ENCODE data around the gene TMEM35B. TPM values are rescaled to one million over a fixed set of nuclear protein-coding genes. Genes with fewer than 3 reads are reported as not detected.
A peak's percentile ranks its signal among the peaks of the same experiment; 100 is the strongest.

The TMEM35B gene
- 20.1 and 22.1 TPM in 2 replicates for total RNA-seq

DNA sequence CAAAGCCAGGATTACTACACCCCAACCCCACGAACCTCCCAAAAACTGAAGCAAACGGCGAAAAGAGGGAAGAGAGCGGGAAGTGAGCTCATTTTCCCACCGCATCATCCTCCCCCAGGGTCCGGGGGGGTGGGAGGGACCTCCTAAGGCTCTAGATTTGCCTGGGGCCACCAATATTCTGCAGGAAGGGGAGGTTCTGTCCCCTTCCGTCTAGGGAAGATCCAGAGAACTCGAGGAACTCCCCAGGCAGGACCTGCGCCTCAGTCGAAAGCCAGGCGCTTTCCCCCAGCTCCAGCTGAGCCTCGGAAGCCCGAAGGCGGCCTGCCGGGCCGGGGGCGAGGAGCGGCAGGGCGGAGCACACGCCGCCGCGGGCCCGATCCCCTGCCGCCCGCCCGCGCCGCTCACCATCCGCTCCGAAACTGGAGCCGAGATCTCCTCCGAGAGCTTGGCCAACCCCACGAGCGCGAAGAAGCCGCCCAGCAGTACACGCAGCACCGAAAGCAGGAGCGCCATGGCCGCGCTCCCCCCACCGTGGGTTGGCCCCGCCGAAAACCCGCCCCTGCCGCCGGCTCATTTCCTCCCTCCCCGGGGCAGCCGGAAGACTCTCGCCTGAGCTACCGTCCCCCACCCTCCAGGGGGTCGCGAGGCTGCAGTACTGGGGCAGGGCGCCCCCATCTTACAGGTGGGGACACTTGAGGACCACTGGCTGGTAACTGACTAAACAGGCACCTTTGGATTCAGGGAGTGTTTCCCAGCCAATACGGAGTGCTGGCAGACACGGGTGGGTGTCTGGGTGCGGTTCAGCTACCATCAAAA, at the start of gene TMEM35B:
TMEM35B (minus strand) TSS at position 555 of the 816 bp plus-strand sequence; CDS start at position 513, 42 bp downstream.
- Mint-ChIP-seq H3K9me3 (no peaks in the 10 kb centered on the region), H3K4me1 (peaks cover 32% of the 10 kb centered on the region), H3K36me3 (ENCODE audit: low read depth) (peaks cover 21% of the 10 kb centered on the region), H3K27ac (peak within 1 kb of the TSS; percentile 92), H3K4me3 (peak within 1 kb of the TSS; percentile 95), H3K27me3 (no peaks in the 10 kb centered on the region)
- intact Hi-C loops (cut with micrococcal nuclease): loop anchor here (5.0 to 10.0 kb wide), 4 partner anchors 47 to 207 kb away; partner anchors contain the start of genes SFPQ, SMIM12, ZMYM1 and ZMYM6
- DNase-seq: peak; percentile 95

DNA sequence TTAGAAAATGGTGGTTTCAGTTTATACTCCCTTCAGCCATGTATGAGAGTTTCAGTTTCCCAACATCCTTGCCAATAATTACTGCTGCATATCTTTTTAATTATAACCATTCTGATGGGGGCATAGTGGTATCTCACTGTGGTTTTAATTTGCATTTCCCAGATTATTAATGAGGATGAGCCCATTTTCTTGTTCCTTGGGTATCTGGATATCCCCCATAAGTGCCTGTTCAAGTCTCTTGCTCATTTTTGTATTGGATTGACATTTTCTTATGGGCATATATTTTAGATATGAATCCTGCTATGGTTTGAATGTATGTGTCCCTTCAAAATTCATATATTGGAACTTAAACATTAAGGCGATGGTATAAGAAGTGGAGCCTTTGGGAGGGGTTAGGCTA, 48.2 kb upstream of the TMEM35B start:
- no peak for DNase-seq
- Mint-ChIP-seq H3K4me1 (peaks cover 15% of the 10 kb centered on the region), H3K9me3 (peaks cover 3% of the 10 kb centered on the region), H3K36me3 (ENCODE audit: low read depth) (peaks cover 14% of the 10 kb centered on the region), H3K27me3 (peaks cover 2% of the 10 kb centered on the region), H3K4me3 (no peak overlapping the region), H3K27ac (no peak overlapping the region)
- intact Hi-C loops (cut with micrococcal nuclease): loop anchor here (2.0 to 5.0 kb wide), 3 partner anchors 41 to 171 kb away; partner anchors contain the start of gene TMEM35B

DNA sequence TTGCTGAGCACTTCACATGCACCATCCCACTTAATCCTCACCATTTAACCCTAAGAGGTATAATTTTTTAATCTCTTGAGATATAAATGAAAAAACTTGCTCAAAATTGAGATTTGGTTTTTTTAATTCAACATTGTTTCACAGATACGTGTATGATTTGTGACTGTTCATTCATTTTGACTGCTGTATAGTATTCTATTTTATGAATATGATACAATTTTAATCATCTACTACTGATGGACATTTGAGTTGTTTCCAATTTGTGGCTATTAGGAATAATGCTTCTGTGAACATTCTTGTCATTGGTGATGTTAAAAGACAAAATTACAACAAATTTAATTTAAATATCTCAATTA, 47.2 kb upstream of the TMEM35B start:
- no peak overlapping the region for H3K27ac Mint-ChIP-seq
- H3K36me3 Mint-ChIP-seq (ENCODE audit: low read depth): peaks cover 20% of the 10 kb centered on the region
- intact Hi-C loops (cut with micrococcal nuclease): loop anchor here (2.0 to 5.0 kb wide), 3 partner anchors 42 to 170 kb away; partner anchors contain the start of gene TMEM35B
- H3K4me1 Mint-ChIP-seq: peaks cover 16% of the 10 kb centered on the region
- peaks cover 2% of the 10 kb centered on the region for H3K27me3 Mint-ChIP-seq
- no peak for DNase-seq
- peak overlapping the region; percentile 99 for H3K4me3 Mint-ChIP-seq
- H3K9me3 Mint-ChIP-seq: peaks cover 3% of the 10 kb centered on the region

DNA sequence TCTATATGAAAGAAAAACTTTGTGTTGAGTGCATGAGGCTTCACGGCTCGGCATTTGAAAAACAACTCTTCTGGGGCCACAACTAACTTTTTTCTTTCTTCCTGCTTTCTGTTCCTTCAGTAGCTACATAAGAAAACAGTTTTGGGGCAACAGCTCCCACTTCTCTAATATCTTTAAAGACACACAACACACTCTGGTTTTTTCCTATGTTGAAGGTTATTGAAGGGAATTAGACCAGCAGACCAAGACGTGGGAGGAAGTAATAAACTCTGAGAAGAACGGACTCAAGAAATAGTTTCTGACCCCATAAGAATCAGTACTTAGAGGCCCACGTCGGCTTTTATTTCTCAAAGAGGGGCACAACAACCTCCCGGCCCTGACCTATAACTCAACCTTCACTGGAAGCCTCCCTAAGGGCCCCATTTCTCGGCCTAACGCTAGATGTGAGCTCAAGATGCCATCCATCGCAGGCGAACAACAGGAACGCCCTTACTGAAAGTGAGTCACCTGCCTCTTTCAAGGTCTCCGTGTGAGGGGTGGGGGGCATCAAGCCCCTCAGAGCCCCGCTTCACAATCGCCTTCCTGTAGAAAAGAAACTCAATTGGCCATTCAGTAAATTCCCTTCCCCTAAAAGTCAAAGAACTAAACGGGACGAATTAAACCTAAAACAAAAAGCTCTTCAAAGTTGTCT, 45.8 kb upstream of the TMEM35B start:
- intact Hi-C loops (cut with micrococcal nuclease): loop anchor here (1.0 to 5.0 kb wide), 5 partner anchors 44 to 238 kb away; partner anchors contain the start of genes SFPQ, TMEM35B, ZMYM1 and ZMYM4
- Mint-ChIP-seq H3K9me3 (peaks cover 3% of the 10 kb centered on the region), H3K36me3 (ENCODE audit: low read depth) (peaks cover 27% of the 10 kb centered on the region), H3K4me1 (peaks cover 23% of the 10 kb centered on the region), H3K27ac (peak overlapping the region; percentile 93), H3K4me3 (peak overlapping the region; percentile 99), H3K27me3 (peaks cover 2% of the 10 kb centered on the region)
- DNase-seq: peak; percentile 82

DNA sequence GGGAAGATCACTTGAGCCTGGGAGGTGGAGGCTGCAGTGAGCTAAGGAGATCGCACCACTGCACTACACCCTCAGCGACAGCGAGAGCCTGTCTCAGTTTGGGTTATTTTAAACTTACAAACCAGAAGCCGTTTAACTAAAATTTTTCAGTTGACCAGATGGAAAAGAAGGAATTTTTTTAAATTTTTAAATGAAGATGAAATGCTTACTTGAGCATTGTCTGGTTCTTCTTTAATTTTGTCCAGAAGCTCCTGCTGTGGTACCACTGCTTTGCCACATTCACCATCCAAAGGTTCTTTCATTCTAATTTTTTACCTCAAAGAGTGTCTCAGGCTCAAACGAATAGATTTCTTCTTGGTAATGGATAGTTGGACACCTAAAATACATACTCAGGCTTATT, 45.2 kb upstream of the TMEM35B start:
- intact Hi-C loops (cut with micrococcal nuclease): loop anchor here (2.0 to 5.0 kb wide), 3 partner anchors 43 to 238 kb away; partner anchors contain the start of genes TMEM35B and ZMYM4
- Mint-ChIP-seq H3K4me3 (peak overlapping the region; percentile 99), H3K4me1 (peaks cover 26% of the 10 kb centered on the region), H3K27me3 (peaks cover 2% of the 10 kb centered on the region), H3K36me3 (ENCODE audit: low read depth) (peaks cover 31% of the 10 kb centered on the region), H3K9me3 (peaks cover 3% of the 10 kb centered on the region), H3K27ac (peak overlapping the region; percentile 93)
- DNase-seq: no peak

DNA sequence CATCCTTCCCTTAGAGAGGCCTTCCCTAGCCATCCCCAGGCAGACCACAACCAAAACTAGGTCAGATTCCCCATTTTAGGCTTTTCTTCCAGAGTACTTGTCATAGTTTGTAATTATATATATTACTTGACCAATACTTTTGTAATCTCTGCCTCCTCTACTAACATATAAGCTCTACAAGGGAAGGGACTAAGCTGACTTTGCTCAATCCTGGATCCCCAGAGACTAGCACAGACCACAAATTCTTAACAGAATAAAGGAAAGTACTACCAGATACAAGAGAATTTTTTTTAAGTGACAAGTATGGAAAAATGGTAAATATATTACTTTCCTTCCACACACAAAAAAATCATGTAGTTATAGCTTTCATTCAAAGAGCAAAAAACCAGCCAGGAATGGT, 44.6 kb upstream of the TMEM35B start:
- Mint-ChIP-seq H3K9me3 (peaks cover 3% of the 10 kb centered on the region), H3K4me3 (peak overlapping the region; percentile 99), H3K27me3 (peaks cover 2% of the 10 kb centered on the region), H3K4me1 (peaks cover 26% of the 10 kb centered on the region), H3K36me3 (ENCODE audit: low read depth) (peaks cover 31% of the 10 kb centered on the region), H3K27ac (no peak overlapping the region)
- intact Hi-C loops (cut with micrococcal nuclease): loop anchor here (2.0 to 5.0 kb wide), 3 partner anchors 42 to 239 kb away; partner anchors contain the start of genes TMEM35B and ZMYM4
- DNase-seq: no peak

DNA sequence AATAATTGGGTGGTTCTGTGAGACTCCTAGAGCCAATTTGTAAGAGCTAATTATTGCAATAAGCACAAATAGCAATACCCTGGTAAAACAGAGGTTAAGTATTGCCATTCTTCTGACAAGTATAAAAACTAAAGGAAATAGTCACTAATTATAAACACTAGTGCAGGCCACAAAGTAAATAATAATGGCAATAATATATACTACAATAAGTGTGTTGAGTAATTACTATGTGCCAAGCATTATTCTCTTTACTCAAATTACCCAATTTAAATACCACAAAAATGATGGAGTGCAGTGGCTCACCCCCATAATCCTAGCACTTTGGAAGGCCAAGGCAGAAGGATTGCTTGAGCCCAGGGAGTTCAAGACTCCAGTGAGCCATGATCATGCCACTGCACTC, 31.3 kb upstream of the TMEM35B start:
- intact Hi-C loops (cut with micrococcal nuclease): no loop called here

DNA sequence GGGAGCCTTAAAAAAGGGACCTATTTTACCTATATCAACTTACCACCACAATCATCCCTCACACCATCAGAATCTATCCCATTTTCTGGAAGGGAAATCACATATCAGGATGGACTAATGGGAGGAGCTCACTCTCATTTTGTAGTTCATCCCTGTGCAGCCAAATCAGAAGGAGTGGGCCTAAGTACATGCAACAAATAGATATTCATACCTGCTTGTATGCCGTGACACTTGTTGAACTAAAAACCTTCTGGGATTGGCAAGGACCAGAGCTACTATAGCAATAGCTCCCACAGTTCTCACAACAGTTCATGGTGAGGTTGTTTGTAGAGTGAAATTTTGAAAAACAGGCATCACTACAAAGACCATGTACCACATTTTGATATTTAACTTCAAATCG, 29.3 kb upstream of the TMEM35B start:
- Mint-ChIP-seq H3K27ac (no peak overlapping the region), H3K27me3 (no peaks in the 10 kb centered on the region), H3K36me3 (ENCODE audit: low read depth) (peaks cover 31% of the 10 kb centered on the region), H3K4me1 (no peaks in the 10 kb centered on the region), H3K4me3 (no peak overlapping the region), H3K9me3 (no peaks in the 10 kb centered on the region)
- intact Hi-C loops (cut with micrococcal nuclease): no loop called here
- DNase-seq: peak; percentile 17

More for the DNA sequence above, 31.3 kb upstream of the TMEM35B start:
- Mint-ChIP-seq H3K27ac (no peak overlapping the region), H3K4me1 (no peaks in the 10 kb centered on the region), H3K27me3 (no peaks in the 10 kb centered on the region), H3K4me3 (no peak overlapping the region), H3K36me3 (ENCODE audit: low read depth) (peaks cover 22% of the 10 kb centered on the region), H3K9me3 (no peaks in the 10 kb centered on the region)
- DNase-seq: no peak

DNA sequence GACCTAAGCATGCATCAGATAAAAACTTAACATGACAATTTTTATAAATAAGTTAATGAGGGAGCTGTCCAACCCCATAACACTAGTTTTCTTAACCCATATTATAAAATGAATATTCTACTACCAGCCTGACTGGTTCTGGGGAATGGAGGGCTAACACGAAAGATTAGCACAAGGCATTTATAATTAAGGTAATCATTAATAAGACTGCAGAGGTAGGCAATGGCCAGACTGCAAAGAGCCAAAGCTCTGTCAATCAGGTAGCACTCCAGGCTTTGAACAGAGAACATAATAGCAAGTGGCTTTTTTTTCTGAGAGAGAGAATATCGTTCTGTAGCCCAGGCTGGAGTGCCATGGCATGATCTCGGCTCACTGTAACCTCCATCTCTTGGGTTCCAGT, 20.6 kb upstream of the TMEM35B start:
- H3K9me3 Mint-ChIP-seq: no peaks in the 10 kb centered on the region
- no peaks in the 10 kb centered on the region for H3K4me1 Mint-ChIP-seq
- no peak overlapping the region for H3K27ac Mint-ChIP-seq
- peaks cover 25% of the 10 kb centered on the region for H3K36me3 Mint-ChIP-seq (ENCODE audit: low read depth)
- no peaks in the 10 kb centered on the region for H3K27me3 Mint-ChIP-seq
- no peak overlapping the region for H3K4me3 Mint-ChIP-seq
- no peak for DNase-seq
- intact Hi-C loops (cut with micrococcal nuclease): no loop called here

DNA sequence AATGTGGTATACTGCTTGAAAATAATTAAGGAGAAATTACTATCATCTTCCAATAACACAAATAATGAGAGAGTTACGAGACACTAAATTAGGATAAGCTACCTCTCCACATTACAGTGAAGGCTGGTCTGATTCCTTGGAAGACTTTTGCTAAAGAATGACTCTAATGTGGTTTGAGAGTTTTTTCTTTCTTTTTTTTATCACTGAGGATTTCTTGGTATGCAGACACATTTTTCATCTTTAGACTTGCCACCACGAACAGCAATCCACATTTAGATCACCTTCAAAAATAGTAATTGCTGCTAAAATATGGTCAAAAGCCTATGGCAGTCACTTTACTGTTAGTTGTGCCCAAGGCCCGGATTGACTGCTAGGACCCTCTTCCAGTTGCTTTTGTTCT, 16.6 kb upstream of the TMEM35B start:
- Mint-ChIP-seq H3K27ac (no peak overlapping the region), H3K36me3 (ENCODE audit: low read depth) (peaks cover 22% of the 10 kb centered on the region), H3K9me3 (no peaks in the 10 kb centered on the region), H3K27me3 (no peaks in the 10 kb centered on the region), H3K4me1 (no peaks in the 10 kb centered on the region), H3K4me3 (no peak overlapping the region)
- intact Hi-C loops (cut with micrococcal nuclease): no loop called here
- peak; percentile 25 for DNase-seq

DNA sequence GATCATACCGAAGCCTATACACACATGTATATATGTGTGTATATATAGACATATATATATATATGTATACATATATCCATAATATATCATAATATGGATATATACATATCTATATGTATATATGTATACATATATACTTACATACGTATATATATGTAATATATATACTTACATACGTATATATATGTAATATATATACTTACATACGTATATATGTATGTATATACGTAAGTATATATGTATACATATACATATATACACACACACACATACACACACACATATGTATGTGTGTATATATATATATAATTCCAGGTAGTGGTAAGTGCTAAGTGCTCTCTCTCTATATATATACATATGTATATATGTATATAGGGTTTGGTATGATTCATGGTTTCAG, 9.7 kb upstream of the TMEM35B start:
- H3K27ac Mint-ChIP-seq: no peak overlapping the region
- peaks cover 17% of the 10 kb centered on the region for H3K36me3 Mint-ChIP-seq (ENCODE audit: low read depth)
- H3K4me1 Mint-ChIP-seq: no peaks in the 10 kb centered on the region
- DNase-seq: no peak
- H3K4me3 Mint-ChIP-seq: no peak overlapping the region
- no peaks in the 10 kb centered on the region for H3K9me3 Mint-ChIP-seq
- H3K27me3 Mint-ChIP-seq: no peaks in the 10 kb centered on the region
- intact Hi-C loops (cut with micrococcal nuclease): no loop called here

DNA sequence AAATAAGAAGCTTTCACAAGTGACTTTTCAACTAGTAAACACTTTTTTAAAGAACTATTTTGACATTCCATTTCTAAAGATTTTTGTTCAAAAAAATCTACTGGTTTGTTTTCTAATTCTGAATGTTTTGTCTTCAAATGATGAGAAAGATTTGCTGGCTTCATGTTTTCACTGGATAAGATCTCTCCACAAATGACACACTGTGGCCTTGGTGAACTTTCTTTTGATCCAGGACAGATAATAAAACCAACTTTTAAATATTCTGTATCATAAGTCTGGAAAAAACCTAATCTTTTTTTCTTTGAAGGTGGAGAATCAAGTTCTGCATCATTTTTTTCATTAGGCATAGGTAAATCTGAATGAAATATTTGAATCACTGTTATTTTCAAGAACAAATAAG, 3.4 kb upstream of the TMEM35B start:
- H3K36me3 Mint-ChIP-seq (ENCODE audit: low read depth): peaks cover 17% of the 10 kb centered on the region
- H3K9me3 Mint-ChIP-seq: no peaks in the 10 kb centered on the region
- no peak overlapping the region for H3K27ac Mint-ChIP-seq
- intact Hi-C loops (cut with micrococcal nuclease): loop anchor here (5.0 to 10.0 kb wide), 4 partner anchors 44 to 204 kb away; partner anchors contain the start of genes SFPQ, SMIM12, ZMYM1 and ZMYM6
- no peak overlapping the region for H3K4me3 Mint-ChIP-seq
- peaks cover 28% of the 10 kb centered on the region for H3K4me1 Mint-ChIP-seq
- no peak for DNase-seq
- no peaks in the 10 kb centered on the region for H3K27me3 Mint-ChIP-seq

DNA sequence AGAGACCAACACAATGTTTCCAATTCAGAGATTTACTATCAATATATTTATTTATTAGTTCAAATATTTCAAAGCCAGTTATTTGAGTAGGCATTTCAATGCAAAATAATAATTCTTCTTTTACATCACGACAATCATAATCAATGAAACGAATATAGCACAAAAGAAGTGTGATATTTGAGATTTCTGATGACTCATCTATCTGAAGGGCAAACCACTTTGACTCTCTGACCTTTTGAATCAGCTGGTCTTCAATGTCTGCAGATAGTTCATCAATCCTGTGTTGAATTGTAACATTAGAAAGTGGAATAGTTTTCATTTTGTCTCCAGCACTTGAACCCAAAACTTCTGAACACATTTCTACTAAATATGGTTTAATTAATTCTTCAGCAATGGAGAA, 3.0 kb upstream of the TMEM35B start:
- no peak overlapping the region for H3K4me3 Mint-ChIP-seq
- peaks cover 18% of the 10 kb centered on the region for H3K36me3 Mint-ChIP-seq (ENCODE audit: low read depth)
- DNase-seq: no peak
- no peaks in the 10 kb centered on the region for H3K9me3 Mint-ChIP-seq
- peaks cover 29% of the 10 kb centered on the region for H3K4me1 Mint-ChIP-seq
- H3K27ac Mint-ChIP-seq: no peak overlapping the region
- intact Hi-C loops (cut with micrococcal nuclease): loop anchor here (5.0 to 10.0 kb wide), 4 partner anchors 44 to 204 kb away; partner anchors contain the start of genes SFPQ, SMIM12, ZMYM1 and ZMYM6
- H3K27me3 Mint-ChIP-seq: no peaks in the 10 kb centered on the region
